Heart right ventricle (tissue), 16 donors: ENCODE data around the gene IP6K3. TPM values are rescaled to one million over a fixed set of nuclear protein-coding genes. Genes with fewer than 3 reads are reported as not detected.

Source experiments
- ATAC-seq, 8 donors: fragments of 200-7000 bp; cut with Tn5 transposase; one replicate each; pipeline ENCODE4 v1.9.1; 2020; ENCODE audit warnings: mild to moderate bottlenecking in 8 of 8, moderate library complexity in 8 of 8, moderate number of reproducible peaks in 1 of 8
- DNase-seq, 2 donors: peaks; one replicate each; pipeline ENCODE4 v3.0.0-alpha.2; 2020
- H3K27ac ChIP-seq, 10 donors: fragments of 200-600 bp; sonication (generic) in 2 of 10; one replicate each; pipeline versions ENCODE4 v1.5.0 to v1.8.0; 2020 to 2022; ENCODE audit warnings: mild to moderate bottlenecking in 3 of 10
- H3K27me3 ChIP-seq, 7 donors: fragments of 200-600 bp; one replicate each; pipeline ENCODE4 v1.8.0; 2021 to 2022; ENCODE audit warnings: mild to moderate bottlenecking in 2 of 7
- H3K36me3 ChIP-seq, 9 donors: fragments of 200-600 bp; sonication (generic) in 1 of 9; one replicate each; pipeline versions ENCODE4 v1.5.0 to v1.8.0; 2020 to 2022; ENCODE audit warnings: mild to moderate bottlenecking in 2 of 9
- H3K4me1 ChIP-seq, 9 donors: fragments of 200-600 bp; sonication (generic) in 1 of 9; one replicate each; pipeline versions ENCODE4 v1.5.0 to v1.8.0; 2020 to 2022; ENCODE audit warnings: mild to moderate bottlenecking in 4 of 9
- H3K4me3 ChIP-seq, 10 donors: fragments of 200-600 bp; sonication (generic) in 2 of 10; one replicate each; pipeline versions ENCODE4 v1.5.0 to v1.8.0; 2020 to 2022; ENCODE audit warnings: mild to moderate bottlenecking in 7 of 10, moderate library complexity in 2 of 10
- H3K9me3 ChIP-seq, 11 donors: fragments of 200-600 bp in 10 of 11; sonication (generic) in 2 of 11; one replicate each; pipeline versions ENCODE4 v1.5.0 to v1.8.0; 2013 to 2022; ENCODE audit warnings: mild to moderate bottlenecking in 2 of 11, control low read depth in 1 of 11, moderate library complexity in 1 of 11
- CTCF ChIP-seq, 9 donors: fragments of 200-600 bp; sonication (generic) in 2 of 9; IDR thresholded peaks; one replicate each; pipeline versions ENCODE4 v1.5.0 to v1.8.0; 2021 to 2022; ENCODE audit warnings: antibody characterized with exemption in 9 of 9, mild to moderate bottlenecking in 5 of 9, moderate library complexity in 1 of 9
- WGBS, 2 donors: extraction: QIAGEN DNeasy Blood & Tissue Kit; methylation state at CpG; one replicate each; pipeline ENCODE4 v1.1.7; 2013; ENCODE audit warnings: inconsistent platforms in 1 of 2; 5-methylcytosine and 5-hydroxymethylcytosine counted together
- intact Hi-C, 10 donors: fragments of 100-400 bp; cut with DNase I; formaldehyde crosslinking; loops; one replicate each; pipeline versions ENCODE4 v1.11.1 to v1.14.2; 2022
- polyA plus RNA-seq, 2 donors: library from polyadenylated mRNA; stranded (reverse); fragments of 200-250 nt; gene quantifications; one replicate each; pipeline ENCODE4 v1.2.3, GENCODE V29; 2013
- total RNA-seq, 10 donors: library from RNA; stranded (reverse); fragmentation: NEBNext Ultra II Directional in 3 of 10; extraction: Animal tissue kit (Norgen Biotek cat#: 25700) in 3 of 10; gene quantifications; one replicate each; pipeline versions ENCODE4 v1.2.1 to v1.2.4, GENCODE V29; 2021 to 2023
- donor health status: Arrhythmogenic right ventricular cardiomyopathy.
- donor health status: ischemic (EF 13 %, LVEDD 7.1; RV severe dilation, severe dysfunction).
- donor health status: healthy with polysubstance abuse.
- donor health status: DM: no; HTN: yes; CAD: no.
- donor health status: DM: no; HTN: no; CAD: no.
- donor health status: ischemic (EF 25% LVEDD 6.9; RV normal size, moderate dysfunction).
- donor health status: ischemic (EF 25% LVEDD 5.7; RV mildly dilated, moderate dysfunction).
- donor health status: healthy.
- donor health status: DM: yes; HTN: yes; CAD: no.
- donor health status: Ischemic cardiomyopathy.
- donor health status: ischemic (EF 35%, LVEDD 5.7; RV mildly dilated, moderate dysfunction).
- donor health status: nonischemic (EF 11% LVEDD 7.7; RV severe dilation, severe dysfunction).
- donor health status: DM: yes; HTN: yes; CAD: no.
- donor health status: PGD.
- donor health status: ischemic (EF 29% LVEDD 5.4; RV normal size, mild dysfunction).
- donor health status: nonischemic (EF 23%, LVEDD 6.1; RV moderate dilation, normal function).

IP6K3 gene
- total and polyA plus RNA-seq, 12 donors, result 15.9 to 55.7 (median 27.5) TPM

DNA sequence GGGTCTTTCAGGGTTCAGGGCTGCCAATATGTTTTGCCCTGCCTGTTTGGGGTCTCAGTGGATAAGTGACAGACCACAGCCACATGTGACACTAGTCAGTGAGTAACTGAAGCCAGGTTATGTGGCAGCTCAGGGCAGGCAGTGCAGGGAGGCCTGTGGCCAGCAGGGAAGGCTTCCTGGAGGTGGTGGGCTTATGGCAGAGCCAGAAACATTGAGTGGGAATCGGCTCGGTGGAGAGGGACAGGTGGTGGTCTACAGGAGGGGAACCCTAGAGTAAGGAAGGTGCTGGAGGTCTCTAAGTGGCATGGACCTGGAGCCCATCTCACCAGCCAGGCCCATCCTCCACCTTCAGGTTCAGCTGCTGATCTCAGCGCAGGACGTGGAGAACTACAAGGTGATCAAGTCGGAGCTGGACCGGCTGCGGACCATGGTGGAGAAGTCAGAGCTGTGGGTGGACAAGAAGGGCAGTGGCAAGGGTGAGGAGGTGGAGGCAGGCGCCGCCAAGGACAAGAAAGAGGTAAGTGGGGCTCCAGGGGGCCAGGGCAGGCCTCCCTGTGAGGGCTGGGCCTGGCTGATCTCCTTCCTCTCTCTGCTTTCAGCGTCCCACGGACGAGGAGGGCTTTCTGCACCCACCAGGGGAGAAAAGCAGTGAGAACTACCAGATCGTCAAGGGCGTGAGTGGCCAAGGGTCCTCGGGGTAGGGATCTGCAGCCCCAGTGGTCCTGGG lies 70.1 kb downstream of the IP6K3 start:
- no peak for TF ChIP-seq CTCF (IDR thresholded peaks at IDR 0.05)
- ATAC-seq (no peak), DNase-seq (no peak)
- Histone ChIP-seq H3K4me3 (no peak overlapping the region), H3K4me1 (peaks cover 0 to 14% (median 8%) of the 10 kb centered on the region in 9 donors), H3K36me3 (peaks cover 0 to 87% (median 10%) of the 10 kb centered on the region in 9 donors), H3K27me3 (no peaks in the 10 kb centered on the region), H3K27ac (no peak overlapping the region), H3K9me3 (no peaks in the 10 kb centered on the region)
- WGBS, 2 donors, result 93 to 97% methylated on average over 15 of the region's 15 CpGs
- intact Hi-C loops, result loop anchor here in 3 of 10 donors (1.0 to 10.0 kb wide), 2 partner anchors 17 to 92 kb away; partner anchors contain the start of gene BAK1 (in 2 of the 3)

- DNase-seq (no peak), ATAC-seq (no peak)
- 90% methylated on average over 7 of the region's 7 CpGs for WGBS, 2 donors
- Histone ChIP-seq H3K4me1 (peaks cover 0 to 14% (median 8%) of the 10 kb centered on the region in 9 donors), H3K4me3 (no peak overlapping the region), H3K9me3 (no peaks in the 10 kb centered on the region), H3K36me3 (peaks cover 0 to 86% (median 10%) of the 10 kb centered on the region in 9 donors), H3K27me3 (no peaks in the 10 kb centered on the region), H3K27ac (no peak overlapping the region)
- TF ChIP-seq CTCF (IDR thresholded peaks at IDR 0.05), result no peak
- intact Hi-C loops, result loop anchor here in 3 of 10 donors (1.0 to 10.0 kb wide), 2 partner anchors 17 to 91 kb away; partner anchors contain the start of gene BAK1 (in 2 of the 3)
Observed at GRCh38 chr6:33675968-33676367, 70.7 kb downstream of the IP6K3 start.

- WGBS, 2 donors, result 80 to 92% methylated on average over 7 of the region's 7 CpGs
- Histone ChIP-seq H3K36me3 (peaks cover 0 to 86% (median 6%) of the 10 kb centered on the region in 9 donors), H3K27me3 (no peaks in the 10 kb centered on the region), H3K9me3 (no peaks in the 10 kb centered on the region), H3K4me3 (no peak overlapping the region), H3K4me1 (peaks cover 0 to 14% (median 8%) of the 10 kb centered on the region in 9 donors), H3K27ac (no peak overlapping the region)
- DNase-seq (no peak), ATAC-seq (no peak)
- intact Hi-C loops, result loop anchor here in 7 of 10 donors (1.0 to 10.0 kb wide), 6 partner anchors 42 to 89 kb away; partner anchors contain the start of gene BAK1 (in 2 of the 7)
- TF ChIP-seq CTCF (IDR thresholded peaks at IDR 0.05), result no peak
Observed at GRCh38 chr6:33673851-33674250, 72.9 kb downstream of the IP6K3 start.

- WGBS, 2 donors, result 27 to 35% methylated on average over 5 of the region's 5 CpGs
- Histone ChIP-seq H3K4me3 (no peak overlapping the region), H3K36me3 (peaks cover 0 to 86% (median 6%) of the 10 kb centered on the region in 9 donors), H3K27ac (no peak overlapping the region), H3K9me3 (no peaks in the 10 kb centered on the region), H3K27me3 (no peaks in the 10 kb centered on the region), H3K4me1 (peaks cover 0 to 14% (median 8%) of the 10 kb centered on the region in 9 donors)
- peak; percentile 31 to 79 (median 58) for TF ChIP-seq CTCF (IDR thresholded peaks at IDR 0.05)
- intact Hi-C loops, result loop anchor here in 7 of 10 donors (1.0 to 10.0 kb wide), 6 partner anchors 41 to 88 kb away; partner anchors contain the start of gene BAK1 (in 2 of the 7)
- ATAC-seq (peak; percentile 84 to 97 (median 92)), DNase-seq (peak; percentile 81 to 88)
Observed at GRCh38 chr6:33672808-33673207, 73.9 kb downstream of the IP6K3 start.
